HepG2 (cell line): ENCODE results near the gene MCFD2. TPM values are rescaled to one million over a fixed set of nuclear protein-coding genes. Genes with fewer than 3 reads are reported as not detected.

ENCODE experiments used
- GATAD1 ChIP-seq: IDR thresholded peaks from 2 replicates; pipeline ENCODE4 v1.6.1; 2016; ENCODE audit warnings: missing genetic modification reagents, missing compliant biosample characterization
- HOXA7 ChIP-seq: sonication (generic); formaldehyde crosslinking; IDR thresholded peaks from 2 replicates; pipeline ENCODE4 v1.8.1; 2022; ENCODE audit warnings: mild to moderate bottlenecking, missing genetic modification reagents, moderate library complexity
- KLF15 ChIP-seq: sonication (generic); formaldehyde crosslinking; IDR thresholded peaks from 2 replicates; pipeline ENCODE4 v1.8.1; 2023; ENCODE audit warnings: borderline replicate concordance, mild to moderate bottlenecking, inconsistent platforms, missing genetic modification reagents, mixed read lengths
- MZF1 ChIP-seq: sonication (generic); formaldehyde crosslinking; IDR thresholded peaks from 2 replicates; pipeline ENCODE4 v1.8.1; 2023; ENCODE audit warnings: mild to moderate bottlenecking, missing genetic modification reagents, borderline replicate concordance
- NCOA2 ChIP-seq: sonication (generic); formaldehyde crosslinking; IDR thresholded peaks from 2 replicates; pipeline ENCODE4 v1.8.0; 2022; ENCODE audit warnings: inconsistent platforms
- NFATC3 ChIP-seq: sonication (generic); formaldehyde crosslinking; IDR thresholded peaks from 2 replicates; pipeline ENCODE4 v1.5.1; 2020; ENCODE audit warnings: mild to moderate bottlenecking, missing genetic modification reagents
- NFE2 ChIP-seq: sonication (generic); formaldehyde crosslinking; IDR thresholded peaks from 2 replicates; pipeline ENCODE4 v1.4.0; 2020; ENCODE audit warnings: missing genetic modification reagents
- NONO ChIP-seq, 2 experiments: fragments of 450-650 bp in 1 of 2; sonication (generic) in 1 of 2; formaldehyde crosslinking in 1 of 2; IDR thresholded peaks in 1 of 2; conservative IDR thresholded peaks in 1 of 2; 2 replicates each; pipeline versions ENCODE4 v1.6.1 to v1.8.0; 2017 to 2022; ENCODE audit warnings: mild to moderate bottlenecking in 1 of 2, missing genetic modification reagents in 1 of 2, moderate library complexity in 1 of 2
- RAD51 ChIP-seq: fragments of 450-650 bp; IDR thresholded peaks from 2 replicates; pipeline ENCODE4 v1.6.1; 2016; ENCODE audit warnings: borderline replicate concordance
- RFX5 ChIP-seq: IDR thresholded peaks from 2 replicates; pipeline ENCODE4 v1.6.1; 2011; ENCODE audit warnings: low read depth, low read length, improper control_type of control experiment
- ZNF224 ChIP-seq: sonication (generic); formaldehyde crosslinking; IDR thresholded peaks from 2 replicates; pipeline ENCODE4 v1.5.0; 2020; ENCODE audit warnings: mild to moderate bottlenecking, missing genetic modification reagents
- ZNF484 ChIP-seq: sonication (generic); formaldehyde crosslinking; IDR thresholded peaks from 2 replicates; pipeline ENCODE4 v1.5.1; 2020; ENCODE audit warnings: mild to moderate bottlenecking, low read depth, missing genetic modification reagents, borderline replicate concordance
- polyA plus RNA-seq, 8 experiments: library from polyadenylated mRNA; depleted of rRNA in 3 of 8; stranded (reverse) in 7 of 8; unstranded in 1 of 8; fragments of >200 nt; fragmentation: Illumina TruSeq in 4 of 8; extraction: Trizol in 4 of 8; gene quantifications; 2 replicates each; pipeline versions ENCODE4 v1.2.1 to v1.2.3, GENCODE V29; 2011 to 2016; ENCODE audit warnings: low read depth in 4 of 8, missing spikeins in 1 of 8, mixed read lengths in 1 of 8; ENCODE audit not compliant: insufficient read depth in 1 of 8
- total RNA-seq, 5 experiments: library from RNA; depleted of rRNA; stranded (reverse); fragments of >200 nt; fragmentation: Illumina TruSeq; extraction: Trizol; gene quantifications; 2 replicates each; pipeline ENCODE4 v1.2.3, GENCODE V29; 2016; ENCODE audit warnings: low read depth in 1 of 5
- TF ChIP-seq, protein P1 (sequence below), 2 experiments: IDR thresholded peaks; 2 replicates each; pipeline ENCODE4 v1.6.1; 2011 to 2012; ENCODE audit warnings: low read length in 2 of 2, borderline replicate concordance in 1 of 2, low read depth in 1 of 2, mild to moderate bottlenecking in 1 of 2, moderate library complexity in 1 of 2
- TF ChIP-seq, protein P2 (sequence below): sonication (generic); formaldehyde crosslinking; IDR thresholded peaks from 2 replicates; pipeline ENCODE4 v1.5.0; 2020; ENCODE audit warnings: mild to moderate bottlenecking, missing genetic modification reagents
- TF ChIP-seq, protein P3 (sequence below): sonication (generic); formaldehyde crosslinking; IDR thresholded peaks from 2 replicates; pipeline ENCODE4 v1.4.0; 2020; ENCODE audit warnings: low read depth, mild to moderate bottlenecking, missing genetic modification reagents
- TF ChIP-seq, protein P4 (sequence below): sonication (generic); formaldehyde crosslinking; IDR thresholded peaks from 2 replicates; pipeline ENCODE4 v1.8.1; 2023; ENCODE audit warnings: missing genetic modification reagents, inconsistent platforms, borderline replicate concordance
- TF ChIP-seq, protein P5 (sequence below): sonication (generic); formaldehyde crosslinking; IDR thresholded peaks from 2 replicates; pipeline ENCODE4 v1.5.1; 2020; ENCODE audit warnings: missing genetic modification reagents, mild to moderate bottlenecking, borderline replicate concordance

MCFD2 gene
- total and polyA plus RNA-seq, 2 of the 13 experiments (the other 11 are each of a cell fraction or from before 2014, with no cell fraction given): 183 to 232 TPM

DNA sequence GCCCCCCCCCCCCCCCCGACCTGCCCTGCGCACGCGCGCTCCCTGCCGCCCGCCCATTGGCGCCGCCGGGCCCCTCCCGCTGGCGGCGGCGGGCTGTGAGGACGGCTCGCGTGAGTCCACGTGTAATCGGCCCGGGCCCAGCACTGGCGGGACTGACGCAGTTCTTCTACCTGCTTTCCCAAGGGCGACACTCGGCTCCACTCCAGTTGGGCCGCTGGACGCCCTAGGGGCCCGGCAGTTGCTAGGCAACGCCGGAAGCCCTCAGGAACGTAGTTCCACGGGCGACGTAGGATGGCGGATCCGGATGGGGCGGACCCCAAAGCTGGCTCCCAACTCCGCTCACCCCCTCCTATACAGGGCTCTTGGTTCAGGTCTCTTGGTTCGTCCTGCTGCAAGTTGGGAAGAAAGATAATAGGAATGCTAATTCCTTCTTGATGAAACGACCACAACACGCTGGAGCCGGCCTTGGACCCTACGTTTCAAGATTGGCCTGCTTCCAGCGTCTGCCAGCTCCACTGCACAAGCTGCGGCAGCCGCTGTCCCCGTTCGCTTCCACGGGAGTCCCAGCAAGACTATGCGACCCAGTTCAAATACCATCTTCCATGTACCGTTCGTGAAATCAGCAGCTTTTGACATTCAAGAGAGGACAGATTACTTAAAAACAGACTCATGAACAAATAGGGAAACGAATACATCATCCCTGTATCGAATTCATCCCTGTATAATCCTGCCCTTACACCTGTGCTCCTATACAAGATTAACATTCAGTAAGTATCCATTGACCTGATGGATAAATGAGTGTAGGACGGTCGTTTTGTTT, 415 bp upstream of the MCFD2 start (continued):
- TF ChIP-seq, protein P1, sequence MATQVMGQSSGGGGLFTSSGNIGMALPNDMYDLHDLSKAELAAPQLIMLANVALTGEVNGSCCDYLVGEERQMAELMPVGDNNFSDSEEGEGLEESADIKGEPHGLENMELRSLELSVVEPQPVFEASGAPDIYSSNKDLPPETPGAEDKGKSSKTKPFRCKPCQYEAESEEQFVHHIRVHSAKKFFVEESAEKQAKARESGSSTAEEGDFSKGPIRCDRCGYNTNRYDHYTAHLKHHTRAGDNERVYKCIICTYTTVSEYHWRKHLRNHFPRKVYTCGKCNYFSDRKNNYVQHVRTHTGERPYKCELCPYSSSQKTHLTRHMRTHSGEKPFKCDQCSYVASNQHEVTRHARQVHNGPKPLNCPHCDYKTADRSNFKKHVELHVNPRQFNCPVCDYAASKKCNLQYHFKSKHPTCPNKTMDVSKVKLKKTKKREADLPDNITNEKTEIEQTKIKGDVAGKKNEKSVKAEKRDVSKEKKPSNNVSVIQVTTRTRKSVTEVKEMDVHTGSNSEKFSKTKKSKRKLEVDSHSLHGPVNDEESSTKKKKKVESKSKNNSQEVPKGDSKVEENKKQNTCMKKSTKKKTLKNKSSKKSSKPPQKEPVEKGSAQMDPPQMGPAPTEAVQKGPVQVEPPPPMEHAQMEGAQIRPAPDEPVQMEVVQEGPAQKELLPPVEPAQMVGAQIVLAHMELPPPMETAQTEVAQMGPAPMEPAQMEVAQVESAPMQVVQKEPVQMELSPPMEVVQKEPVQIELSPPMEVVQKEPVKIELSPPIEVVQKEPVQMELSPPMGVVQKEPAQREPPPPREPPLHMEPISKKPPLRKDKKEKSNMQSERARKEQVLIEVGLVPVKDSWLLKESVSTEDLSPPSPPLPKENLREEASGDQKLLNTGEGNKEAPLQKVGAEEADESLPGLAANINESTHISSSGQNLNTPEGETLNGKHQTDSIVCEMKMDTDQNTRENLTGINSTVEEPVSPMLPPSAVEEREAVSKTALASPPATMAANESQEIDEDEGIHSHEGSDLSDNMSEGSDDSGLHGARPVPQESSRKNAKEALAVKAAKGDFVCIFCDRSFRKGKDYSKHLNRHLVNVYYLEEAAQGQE (IDR thresholded peaks at IDR 0.05; ENCODE audit: borderline replicate concordance in 1 of 2, low read depth in 1 of 2, low read length in 2 of 2): no peak; a peak in 1 of 4 replicates
- peak; percentile 98 for TF ChIP-seq ZNF224 (CRISPR knock-in tag)
- no peak for TF ChIP-seq ZNF484
- TF ChIP-seq, protein P2, sequence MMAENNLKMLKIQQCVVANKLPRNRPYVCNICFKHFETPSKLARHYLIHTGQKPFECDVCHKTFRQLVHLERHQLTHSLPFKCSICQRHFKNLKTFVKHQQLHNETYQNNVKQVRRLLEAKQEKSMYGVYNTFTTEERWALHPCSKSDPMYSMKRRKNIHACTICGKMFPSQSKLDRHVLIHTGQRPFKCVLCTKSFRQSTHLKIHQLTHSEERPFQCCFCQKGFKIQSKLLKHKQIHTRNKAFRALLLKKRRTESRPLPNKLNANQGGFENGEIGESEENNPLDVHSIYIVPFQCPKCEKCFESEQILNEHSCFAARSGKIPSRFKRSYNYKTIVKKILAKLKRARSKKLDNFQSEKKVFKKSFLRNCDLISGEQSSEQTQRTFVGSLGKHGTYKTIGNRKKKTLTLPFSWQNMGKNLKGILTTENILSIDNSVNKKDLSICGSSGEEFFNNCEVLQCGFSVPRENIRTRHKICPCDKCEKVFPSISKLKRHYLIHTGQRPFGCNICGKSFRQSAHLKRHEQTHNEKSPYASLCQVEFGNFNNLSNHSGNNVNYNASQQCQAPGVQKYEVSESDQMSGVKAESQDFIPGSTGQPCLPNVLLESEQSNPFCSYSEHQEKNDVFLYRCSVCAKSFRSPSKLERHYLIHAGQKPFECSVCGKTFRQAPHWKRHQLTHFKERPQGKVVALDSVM (CRISPR knock-in tag): no peak
- TF ChIP-seq, protein P3, sequence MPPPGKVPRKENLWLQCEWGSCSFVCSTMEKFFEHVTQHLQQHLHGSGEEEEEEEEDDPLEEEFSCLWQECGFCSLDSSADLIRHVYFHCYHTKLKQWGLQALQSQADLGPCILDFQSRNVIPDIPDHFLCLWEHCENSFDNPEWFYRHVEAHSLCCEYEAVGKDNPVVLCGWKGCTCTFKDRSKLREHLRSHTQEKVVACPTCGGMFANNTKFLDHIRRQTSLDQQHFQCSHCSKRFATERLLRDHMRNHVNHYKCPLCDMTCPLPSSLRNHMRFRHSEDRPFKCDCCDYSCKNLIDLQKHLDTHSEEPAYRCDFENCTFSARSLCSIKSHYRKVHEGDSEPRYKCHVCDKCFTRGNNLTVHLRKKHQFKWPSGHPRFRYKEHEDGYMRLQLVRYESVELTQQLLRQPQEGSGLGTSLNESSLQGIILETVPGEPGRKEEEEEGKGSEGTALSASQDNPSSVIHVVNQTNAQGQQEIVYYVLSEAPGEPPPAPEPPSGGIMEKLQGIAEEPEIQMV: no peak
- TF ChIP-seq NCOA2 (CRISPR knock-in tag): peak; percentile 71
- TF ChIP-seq, protein P4, sequence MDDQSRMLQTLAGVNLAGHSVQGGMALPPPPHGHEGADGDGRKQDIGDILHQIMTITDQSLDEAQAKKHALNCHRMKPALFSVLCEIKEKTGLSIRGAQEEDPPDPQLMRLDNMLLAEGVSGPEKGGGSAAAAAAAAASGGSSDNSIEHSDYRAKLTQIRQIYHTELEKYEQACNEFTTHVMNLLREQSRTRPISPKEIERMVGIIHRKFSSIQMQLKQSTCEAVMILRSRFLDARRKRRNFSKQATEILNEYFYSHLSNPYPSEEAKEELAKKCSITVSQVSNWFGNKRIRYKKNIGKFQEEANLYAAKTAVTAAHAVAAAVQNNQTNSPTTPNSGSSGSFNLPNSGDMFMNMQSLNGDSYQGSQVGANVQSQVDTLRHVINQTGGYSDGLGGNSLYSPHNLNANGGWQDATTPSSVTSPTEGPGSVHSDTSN (CRISPR knock-in tag): peak; percentile 81; the same call in 1 of the 2 replicates
- no peak for TF ChIP-seq NFE2
- peak; percentile 99 for TF ChIP-seq KLF15 (CRISPR knock-in tag)
- no peak for TF ChIP-seq HOXA7
- no peak for TF ChIP-seq RAD51
- TF ChIP-seq NFATC3 (CRISPR knock-in tag): peak; percentile 64; the same call in 1 of the 2 replicates
- TF ChIP-seq GATAD1: peak; percentile 85
- TF ChIP-seq, protein P5, sequence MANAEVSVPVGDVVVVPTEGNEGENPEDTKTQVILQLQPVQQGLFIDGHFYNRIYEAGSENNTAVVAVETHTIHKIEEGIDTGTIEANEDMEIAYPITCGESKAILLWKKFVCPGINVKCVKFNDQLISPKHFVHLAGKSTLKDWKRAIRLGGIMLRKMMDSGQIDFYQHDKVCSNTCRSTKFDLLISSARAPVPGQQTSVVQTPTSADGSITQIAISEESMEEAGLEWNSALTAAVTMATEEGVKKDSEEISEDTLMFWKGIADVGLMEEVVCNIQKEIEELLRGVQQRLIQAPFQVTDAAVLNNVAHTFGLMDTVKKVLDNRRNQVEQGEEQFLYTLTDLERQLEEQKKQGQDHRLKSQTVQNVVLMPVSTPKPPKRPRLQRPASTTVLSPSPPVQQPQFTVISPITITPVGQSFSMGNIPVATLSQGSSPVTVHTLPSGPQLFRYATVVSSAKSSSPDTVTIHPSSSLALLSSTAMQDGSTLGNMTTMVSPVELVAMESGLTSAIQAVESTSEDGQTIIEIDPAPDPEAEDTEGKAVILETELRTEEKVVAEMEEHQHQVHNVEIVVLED (CRISPR knock-in tag): peak; percentile 89
- TF ChIP-seq NONO (IDR thresholded peaks at IDR 0.05): no peak
- peak; percentile 24; the same call in 1 of the 2 replicates for TF ChIP-seq NONO (CRISPR knock-in tag; conservative IDR thresholded peaks at IDR 0.05)
- TF ChIP-seq MZF1: no peak; the same call in 1 of the 2 replicates
- TF ChIP-seq RFX5: 0 out of 2 replicates have a peak, but pooled peaks have one; percentile 56
